ENCODE data around the gene PLCD3.
"Not testable (repeated sequence)": the region's sequence is repeated elsewhere in the genome, so short reads cannot be mapped to it uniquely, and the experiment has no call there.

The PLCD3 gene

DNA sequence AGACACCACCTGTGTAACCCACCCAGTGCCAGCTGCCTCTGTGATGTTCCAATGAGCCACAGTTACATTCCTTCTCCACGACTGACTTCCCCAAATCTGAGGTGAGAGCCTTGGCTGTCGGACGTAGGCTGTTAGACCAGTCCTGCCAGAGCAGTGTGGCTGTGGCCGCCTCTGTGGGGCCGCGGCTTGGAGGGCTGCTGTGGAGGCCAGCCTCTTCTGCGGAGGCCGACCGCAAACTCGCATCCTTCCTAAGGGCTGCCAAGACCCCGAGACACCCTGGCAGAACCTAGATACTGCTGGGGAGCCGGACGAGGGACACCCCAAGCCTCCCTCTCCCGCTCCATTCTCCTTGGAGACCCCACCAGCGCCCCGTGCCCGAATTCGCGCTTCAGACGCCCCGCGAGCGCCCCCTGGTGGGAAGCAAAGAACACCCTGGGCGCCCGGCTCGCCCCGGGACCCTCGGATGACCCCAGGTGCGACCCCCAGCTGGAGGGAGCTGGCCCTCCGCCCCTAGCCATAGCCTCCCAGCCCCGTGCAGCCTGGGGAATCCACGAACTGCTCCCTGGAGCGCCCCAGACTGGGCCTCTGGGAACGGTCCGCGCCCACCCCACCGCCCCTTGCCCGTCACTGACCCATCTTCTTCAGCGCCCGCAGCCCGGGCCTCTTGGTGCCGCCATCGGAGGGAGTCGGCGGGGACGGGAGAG lies 547 bp downstream of the PLCD3 start:
- no peak for DNase-seq

- DNase-seq: no peak
Observed at GRCh38 chr17:45130681-45131615, 1.4 kb downstream of the PLCD3 start.

DNA sequence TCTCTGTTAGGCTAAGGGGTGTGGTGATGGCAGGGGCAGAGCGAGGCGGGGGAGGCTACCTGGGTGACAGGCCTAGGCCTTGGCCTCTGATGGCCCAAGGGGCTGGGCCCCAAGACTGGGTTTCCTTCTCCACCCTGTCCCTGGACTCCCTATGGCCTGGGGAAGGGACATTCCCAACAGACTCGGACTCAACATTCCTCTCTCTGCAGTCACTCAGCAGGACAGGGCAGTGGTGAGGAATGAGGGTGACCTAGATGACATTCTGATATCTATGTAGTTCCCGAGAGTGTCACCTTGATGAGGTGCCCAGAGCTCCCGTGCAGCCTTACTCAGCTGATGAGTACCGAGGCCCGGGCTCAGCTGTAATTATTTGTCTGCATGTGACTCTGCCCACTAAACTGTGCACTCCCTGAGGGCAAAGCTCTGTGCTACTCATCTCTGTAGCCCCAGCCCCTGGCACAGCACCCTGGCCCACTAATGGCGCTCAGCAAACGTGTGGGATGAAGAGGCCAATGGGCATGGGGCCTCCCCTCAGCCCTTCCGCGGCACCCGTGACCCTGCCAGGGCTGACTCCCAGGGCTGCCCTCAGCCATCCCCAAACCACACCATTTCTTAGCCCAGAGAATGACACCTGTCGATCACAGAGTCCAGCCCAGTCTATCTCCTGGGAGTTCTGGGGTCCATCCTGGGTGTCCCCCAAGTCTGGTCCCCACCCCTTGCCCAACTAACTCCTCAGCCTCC lies 2.2 kb downstream of the PLCD3 start:
- DNase-seq: no peak

- no peak for DNase-seq
Observed at GRCh38 chr17:45129426-45129939, 2.8 kb downstream of the PLCD3 start.

DNA sequence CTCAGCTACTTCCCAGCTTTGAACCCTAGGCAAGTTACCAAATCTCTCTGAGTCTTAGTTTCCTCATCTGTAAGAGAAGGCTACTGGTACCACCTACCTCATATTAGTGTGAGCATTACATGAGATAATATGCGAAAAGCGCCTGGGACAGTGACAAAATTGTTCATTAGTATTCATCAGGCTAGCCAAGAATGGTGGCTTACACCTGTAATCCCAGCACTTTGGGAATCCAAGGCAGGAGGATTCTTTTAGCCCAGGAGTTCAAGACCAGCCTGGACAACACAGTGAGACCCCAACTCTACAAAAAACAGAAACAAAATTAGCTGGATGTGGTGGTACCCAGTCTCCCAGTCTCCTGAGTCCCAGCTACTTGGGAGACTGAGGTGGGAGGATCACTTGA lies 3.3 kb downstream of the PLCD3 start:
- no peak for DNase-seq

- DNase-seq: no peak
Observed at GRCh38 chr17:45128331-45128730, 4.0 kb downstream of the PLCD3 start.

- DNase-seq: no peak
Observed at GRCh38 chr17:45127548-45128300, 4.6 kb downstream of the PLCD3 start.

DNA sequence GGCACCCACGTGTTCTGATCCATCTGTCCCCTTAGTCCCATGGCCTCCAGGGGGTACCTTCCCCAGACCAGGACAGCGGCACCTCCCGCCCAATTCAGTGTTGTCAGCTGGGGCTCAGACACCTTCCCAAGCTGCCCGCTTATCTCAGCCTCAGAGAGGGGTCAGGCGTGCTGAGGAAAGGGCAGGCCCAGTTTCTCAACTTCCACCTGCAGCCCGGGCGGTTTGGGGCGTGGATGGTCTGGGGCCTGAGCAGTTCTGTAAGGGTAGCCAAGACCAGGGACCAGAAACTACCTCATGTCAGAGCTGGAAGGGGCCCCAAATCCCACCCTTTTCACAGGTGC lies 5.1 kb downstream of the PLCD3 start:
- no peak for DNase-seq

- DNase-seq: no peak
Observed at GRCh38 chr17:45125509-45125908, 6.8 kb downstream of the PLCD3 start.

DNA sequence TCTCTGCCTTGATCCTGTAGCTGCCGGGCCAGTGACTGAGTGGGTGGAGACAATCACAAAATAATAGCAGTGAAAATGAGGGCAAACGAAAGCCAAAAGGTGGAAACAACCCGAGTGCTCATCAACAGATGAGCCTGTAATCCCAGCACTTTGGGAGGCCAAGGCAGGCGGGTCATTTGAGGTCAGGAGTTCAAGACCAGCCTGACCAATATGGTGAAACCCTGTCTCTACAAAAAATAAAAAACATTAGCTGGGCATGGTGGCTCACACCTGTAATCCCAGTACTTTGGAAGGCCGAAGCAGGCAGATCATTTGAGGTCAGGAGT lies 7.6 kb downstream of the PLCD3 start:
- DNase-seq: not testable (repeated sequence)

DNA sequence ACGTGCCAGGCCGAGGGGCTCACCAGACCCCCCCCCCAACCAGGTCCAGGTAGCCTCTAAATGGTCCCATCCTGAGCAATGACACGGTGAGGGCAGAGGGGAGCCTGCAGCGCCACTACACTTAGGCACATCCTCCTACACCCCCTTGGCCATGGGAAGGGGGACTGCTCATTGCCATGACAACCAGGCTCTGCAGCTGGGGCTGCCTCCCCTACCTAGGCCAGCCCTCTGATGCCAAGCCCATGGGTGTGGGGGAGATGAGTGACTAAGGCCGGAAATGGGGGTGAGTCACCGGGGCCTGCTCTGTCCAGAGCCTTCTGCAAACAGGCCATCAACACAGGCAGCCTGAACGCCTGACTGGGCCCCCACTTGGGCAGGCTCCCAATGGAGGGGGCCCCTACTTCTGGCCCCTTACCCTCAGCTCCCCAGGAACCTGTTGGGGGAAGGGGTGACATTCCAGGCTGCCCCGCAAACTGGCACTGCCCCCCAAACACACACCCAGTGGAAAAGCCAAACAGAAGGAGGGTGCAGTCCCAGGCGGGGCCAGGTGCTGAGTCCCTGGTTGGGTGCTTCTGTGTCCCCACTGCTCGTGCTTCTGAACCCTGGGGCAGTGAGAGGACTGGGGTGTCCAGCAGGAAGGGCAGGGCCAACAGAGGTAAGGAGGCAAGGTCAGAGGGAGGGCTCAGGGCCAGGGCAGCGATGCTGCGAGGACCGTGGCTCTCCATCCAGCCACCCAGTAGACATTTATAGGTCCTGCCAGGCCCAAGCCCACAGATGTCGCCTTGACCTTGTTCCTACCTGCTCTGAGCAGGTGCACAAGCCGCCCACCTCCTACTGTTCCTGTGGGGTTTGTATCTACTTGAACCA lies 8.2 kb downstream of the PLCD3 start:
- DNase-seq: no peak

DNA sequence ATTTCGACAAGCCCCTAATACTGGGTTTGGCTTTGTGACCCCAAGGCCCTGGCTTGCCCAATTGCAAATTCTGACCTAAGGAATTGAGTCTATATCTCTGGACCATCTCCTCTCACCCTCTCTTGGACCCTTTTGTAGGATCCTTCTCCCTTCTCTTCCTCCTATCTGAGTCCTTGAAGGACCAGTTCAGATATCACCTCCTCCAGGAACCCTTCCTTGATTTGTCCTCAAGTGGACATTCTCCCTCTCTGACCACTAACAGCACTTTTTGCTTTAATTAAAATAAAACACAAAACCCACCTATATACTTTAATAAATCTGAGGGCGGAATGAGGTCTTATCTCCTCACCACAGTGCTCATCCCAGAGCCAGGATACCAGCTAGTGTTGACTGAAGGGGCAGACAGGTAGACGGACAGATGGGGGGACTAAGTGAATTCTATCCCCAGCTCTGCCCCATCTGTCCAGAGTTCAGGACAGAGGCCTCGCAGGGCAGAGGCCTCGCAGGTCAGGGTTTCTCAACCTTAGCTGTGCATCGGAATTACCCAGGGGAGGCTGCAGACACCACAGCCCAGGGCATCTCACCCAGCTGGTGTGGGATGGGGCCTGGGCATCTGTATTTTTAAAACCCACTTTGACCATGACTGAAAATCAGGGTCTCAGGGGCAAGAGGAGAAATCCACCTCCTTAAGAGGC lies 9.1 kb downstream of the PLCD3 start:
- no peak for DNase-seq

GRCh38 chr17:45121055-45121454 lies 11.3 kb downstream of the PLCD3 start:
- no peak for DNase-seq

DNA sequence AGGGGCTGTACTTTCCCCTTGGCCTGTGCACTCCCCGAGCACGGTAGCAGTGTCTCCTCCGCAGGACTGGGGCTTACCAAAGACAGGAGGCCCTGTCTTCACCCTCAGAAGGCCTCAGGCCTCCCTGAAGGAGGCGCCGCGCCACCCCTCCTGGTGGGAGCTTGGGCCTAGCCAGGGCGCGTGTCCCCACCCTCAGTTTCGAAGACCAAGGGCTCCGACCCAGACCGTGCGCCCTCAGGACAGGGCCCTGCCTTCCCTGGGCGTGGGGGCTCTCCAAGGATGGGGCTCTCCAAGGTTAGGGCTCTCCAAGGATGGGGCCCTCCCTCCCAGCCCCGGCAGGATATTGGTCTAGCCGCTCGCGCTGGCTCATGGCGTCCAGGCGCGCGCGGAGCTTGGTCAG lies 11.8 kb downstream of the PLCD3 start:
- DNase-seq: no peak

- no peak for DNase-seq
Observed at GRCh38 chr17:45119964-45120363, 12.4 kb downstream of the PLCD3 start.

DNA sequence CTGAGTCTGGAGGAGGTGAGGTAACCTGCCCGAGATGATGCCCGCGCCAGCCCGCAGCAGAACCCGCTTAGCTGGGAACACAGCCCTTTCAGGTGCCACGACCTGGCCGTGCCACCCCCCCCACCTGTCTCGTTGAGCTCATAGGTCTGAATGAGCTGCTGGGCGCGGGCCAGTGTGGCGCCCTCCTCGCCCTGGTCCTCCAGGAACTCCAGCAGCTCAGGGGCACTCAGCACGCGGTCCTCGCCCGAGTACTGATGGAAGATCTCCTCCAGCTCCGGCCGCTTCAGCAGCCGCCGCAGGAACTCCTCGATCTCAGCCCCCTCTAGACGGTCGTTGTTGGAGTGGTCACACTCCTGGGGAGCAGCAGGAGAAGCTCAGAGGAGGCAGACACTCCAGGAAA lies 13.6 kb downstream of the PLCD3 start:
- no peak for DNase-seq

DNA sequence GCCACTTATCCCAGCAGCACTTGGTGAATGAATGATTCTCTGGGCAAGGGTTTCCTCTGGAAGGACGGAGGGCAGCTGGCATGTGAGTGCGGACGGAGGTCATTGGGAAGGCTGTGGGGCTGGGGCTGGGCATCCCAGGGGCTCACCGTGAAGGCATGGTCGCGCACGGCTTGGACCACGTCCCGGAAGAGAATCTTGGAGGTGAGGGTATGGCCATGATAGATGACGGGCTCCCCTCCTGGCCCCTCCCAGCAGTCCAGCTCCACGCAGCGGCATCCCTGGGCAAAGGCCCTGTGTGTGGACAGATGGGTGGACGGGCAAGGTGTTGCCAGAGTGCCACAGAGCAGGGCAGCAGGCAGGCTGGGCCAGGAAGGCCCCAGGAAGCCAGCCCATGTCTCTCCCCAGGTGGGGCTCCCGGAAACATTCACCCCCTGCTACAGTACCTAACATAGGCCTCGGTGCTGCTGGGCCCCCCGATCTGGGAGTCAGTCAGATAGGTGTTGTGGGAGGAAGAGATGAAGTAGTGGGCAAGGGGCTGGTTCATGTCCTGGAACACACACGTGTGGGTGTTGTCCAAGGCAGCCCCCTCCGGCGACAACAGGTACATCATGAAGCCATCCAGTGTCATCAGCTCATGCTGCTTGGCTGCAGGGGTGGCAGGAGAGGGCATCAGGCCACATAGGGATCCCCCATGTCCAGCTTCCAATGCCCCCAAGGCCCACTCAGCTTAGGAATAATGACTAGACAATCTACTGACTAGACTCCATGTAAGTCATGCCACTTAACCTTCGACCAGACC lies 14.3 kb downstream of the PLCD3 start:
- DNase-seq: no peak

- DNase-seq: no peak
Observed at GRCh38 chr17:45117334-45117733, 15.0 kb downstream of the PLCD3 start.

GRCh38 chr17:45116434-45117016 lies 15.8 kb downstream of the PLCD3 start:
- DNase-seq: no peak

GRCh38 chr17:45115871-45116270 lies 16.4 kb downstream of the PLCD3 start:
- no peak for DNase-seq
